Measurements from ENCODE around the gene ADRM1.

ADRM1 gene

DNA sequence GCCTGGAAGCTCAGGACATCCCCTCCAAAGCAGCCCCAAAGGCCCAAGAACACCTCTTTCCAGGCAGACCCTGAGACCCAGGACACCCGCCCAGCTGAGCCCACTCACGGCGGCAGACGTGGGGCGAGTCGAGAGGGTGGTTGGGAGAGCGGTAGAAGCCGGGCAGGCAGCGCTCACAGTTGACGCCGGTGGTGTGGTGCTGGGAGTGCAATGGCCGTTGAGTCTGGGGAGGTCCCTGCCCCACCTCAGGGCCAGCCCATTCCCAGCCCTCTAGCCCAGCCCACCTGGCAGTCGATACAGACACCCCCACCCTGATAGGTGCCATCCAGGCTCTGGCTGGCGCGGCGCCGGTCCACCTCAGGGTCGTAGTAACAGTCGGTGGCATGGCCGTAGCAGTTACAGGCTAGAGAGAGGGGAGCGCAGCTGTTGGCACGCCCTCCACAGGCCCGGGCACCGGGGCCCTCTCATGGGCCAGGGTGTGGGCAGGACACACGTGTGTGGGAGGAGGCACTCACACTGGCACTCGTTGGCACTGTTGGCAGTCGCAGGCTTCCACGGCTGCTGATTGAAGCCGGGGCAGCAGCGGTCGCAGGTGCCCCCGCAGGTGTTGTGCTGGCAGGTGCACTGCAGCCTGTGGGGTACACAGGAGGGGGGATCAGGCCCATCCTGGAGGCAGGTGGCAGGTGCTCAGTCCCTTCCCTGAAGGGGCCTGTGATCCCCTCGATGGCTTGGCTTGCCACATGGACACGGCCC is 43.8 kb downstream of the ADRM1 start:
- DNase-seq: no peak
- Histone ChIP-seq H3K4me3 (ENCODE audit: low read depth, low read length) (no peak overlapping the region), H3K36me3 (replicated peaks) (peaks cover 54% of the 10 kb centered on the region), H3K27ac (no peak overlapping the region), H3K27me3 (replicated peaks) (no peaks in the 10 kb centered on the region)
- TF ChIP-seq CTCF (IDR thresholded peaks at IDR 0.05; ENCODE audit: low read depth, low read length, missing control alignments): no peak
- in situ Hi-C loops (cut with HindIII; ENCODE audit: low pct_ligation_motif_present, low sequenced_read_pairs): no loop called here

DNA sequence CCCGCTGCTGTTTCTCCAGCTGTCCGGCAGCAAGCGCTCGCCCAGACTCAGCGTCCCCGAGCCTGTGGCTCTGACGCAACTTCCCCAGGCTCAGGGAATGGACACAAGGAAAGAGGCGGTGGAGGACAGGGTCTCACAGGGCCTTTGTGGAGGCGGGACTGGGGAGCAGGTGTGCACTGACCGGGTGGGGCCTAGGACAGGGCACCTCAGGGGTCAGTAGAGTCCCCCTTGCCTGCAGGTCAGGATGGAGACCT is 44.3 kb downstream of the ADRM1 start:
- no peak for TF ChIP-seq CTCF (IDR thresholded peaks at IDR 0.05; ENCODE audit: low read depth, low read length, missing control alignments)
- Histone ChIP-seq H3K4me3 (ENCODE audit: low read depth, low read length) (no peak overlapping the region), H3K27me3 (replicated peaks) (no peaks in the 10 kb centered on the region), H3K36me3 (replicated peaks) (peaks cover 55% of the 10 kb centered on the region), H3K27ac (no peak overlapping the region)
- in situ Hi-C loops (cut with HindIII; ENCODE audit: low pct_ligation_motif_present, low sequenced_read_pairs): no loop called here
- no peak for DNase-seq

DNA sequence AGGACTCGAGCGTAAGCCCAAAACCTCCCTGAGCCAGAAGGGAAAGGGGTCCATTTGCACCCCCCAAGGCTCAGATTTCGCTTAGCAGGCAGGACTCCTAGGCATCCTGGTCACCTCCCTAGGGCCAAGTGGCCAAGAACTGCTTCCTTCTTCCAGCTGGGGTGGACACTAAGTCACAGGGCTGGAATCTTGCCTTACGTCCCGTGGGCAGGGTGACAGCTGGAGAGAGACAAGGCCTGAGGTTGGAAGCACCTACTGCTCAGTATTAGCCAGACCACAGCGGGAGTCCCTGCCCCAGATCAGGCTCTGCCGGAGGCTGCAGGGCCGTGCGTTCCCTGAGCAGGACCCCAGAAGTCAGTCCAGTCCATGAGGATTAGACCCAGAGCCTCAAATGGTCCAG is 44.6 kb downstream of the ADRM1 start:
- H3K4me3 ChIP-seq (ENCODE audit: low read depth, low read length): no peak overlapping the region
- no peak for TF ChIP-seq CTCF (IDR thresholded peaks at IDR 0.05; ENCODE audit: low read depth, low read length, missing control alignments)
- peaks cover 56% of the 10 kb centered on the region for H3K36me3 ChIP-seq (replicated peaks)
- in situ Hi-C loops (cut with HindIII; ENCODE audit: low pct_ligation_motif_present, low sequenced_read_pairs): no loop called here
- H3K27ac ChIP-seq: no peak overlapping the region
- no peaks in the 10 kb centered on the region for H3K27me3 ChIP-seq (replicated peaks)
- no peak for DNase-seq

- peaks cover 60% of the 10 kb centered on the region for H3K36me3 ChIP-seq (replicated peaks)
- no peak for DNase-seq
- TF ChIP-seq CTCF (IDR thresholded peaks at IDR 0.05; ENCODE audit: low read depth, low read length, missing control alignments): no peak
- no peaks in the 10 kb centered on the region for H3K27me3 ChIP-seq (replicated peaks)
- no peak overlapping the region for H3K27ac ChIP-seq
- H3K4me3 ChIP-seq (ENCODE audit: low read depth, low read length): no peak overlapping the region
- in situ Hi-C loops (cut with HindIII; ENCODE audit: low pct_ligation_motif_present, low sequenced_read_pairs): no loop called here
These were observed 45.8 kb downstream of the ADRM1 start for GRCh38 chr20:62348604-62349003.

DNA sequence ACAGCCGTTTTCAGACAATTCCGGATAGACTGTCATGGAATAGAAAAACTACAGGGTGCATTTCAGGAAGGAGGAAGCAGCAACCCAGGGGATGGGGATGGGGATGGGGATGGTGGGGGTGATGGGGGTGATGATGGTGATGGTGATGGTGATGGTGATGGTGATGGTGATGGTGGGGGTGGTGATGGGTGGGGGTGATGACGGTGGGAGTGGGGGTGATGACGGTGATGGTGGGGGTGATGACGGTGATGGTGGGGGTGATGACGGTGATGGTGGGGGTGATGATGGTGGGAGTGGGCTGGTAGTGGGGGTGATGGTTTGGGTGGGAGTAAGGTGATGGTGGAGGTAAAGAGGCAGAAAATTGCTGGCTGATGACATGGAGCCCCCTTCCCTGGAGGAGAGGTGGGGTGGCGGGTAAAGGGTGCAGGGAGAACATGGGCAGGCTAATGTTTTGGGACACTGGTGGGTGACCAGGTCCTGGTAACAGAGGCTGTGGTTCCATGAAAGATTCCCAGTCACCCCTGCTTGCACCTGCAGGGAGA is 46.8 kb downstream of the ADRM1 start:
- H3K27me3 ChIP-seq (replicated peaks): no peaks in the 10 kb centered on the region
- no peak overlapping the region for H3K27ac ChIP-seq
- H3K4me3 ChIP-seq (ENCODE audit: low read depth, low read length): no peak overlapping the region
- no peak for TF ChIP-seq CTCF (IDR thresholded peaks at IDR 0.05; ENCODE audit: low read depth, low read length, missing control alignments)
- no peak for DNase-seq
- in situ Hi-C loops (cut with HindIII; ENCODE audit: low pct_ligation_motif_present, low sequenced_read_pairs): no loop called here
- H3K36me3 ChIP-seq (replicated peaks): peaks cover 60% of the 10 kb centered on the region

- in situ Hi-C loops (cut with HindIII; ENCODE audit: low pct_ligation_motif_present, low sequenced_read_pairs): no loop called here
- H3K27me3 ChIP-seq (replicated peaks): no peaks in the 10 kb centered on the region
- no peak for DNase-seq
- H3K36me3 ChIP-seq (replicated peaks): peaks cover 60% of the 10 kb centered on the region
- TF ChIP-seq CTCF (IDR thresholded peaks at IDR 0.05; ENCODE audit: low read depth, low read length, missing control alignments): no peak
- H3K4me3 ChIP-seq (ENCODE audit: low read depth, low read length): no peak overlapping the region
- H3K27ac ChIP-seq: no peak overlapping the region
These were observed 47.4 kb downstream of the ADRM1 start for GRCh38 chr20:62350098-62350628.
